ENCODE results near the gene DLGAP1. TPM values are rescaled to one million over a fixed set of nuclear protein-coding genes. Genes with fewer than 3 reads are reported as not detected.

The DLGAP1 gene
- total RNA-seq, 1 donor from 2014 or later, result 13.6 TPM

DNA sequence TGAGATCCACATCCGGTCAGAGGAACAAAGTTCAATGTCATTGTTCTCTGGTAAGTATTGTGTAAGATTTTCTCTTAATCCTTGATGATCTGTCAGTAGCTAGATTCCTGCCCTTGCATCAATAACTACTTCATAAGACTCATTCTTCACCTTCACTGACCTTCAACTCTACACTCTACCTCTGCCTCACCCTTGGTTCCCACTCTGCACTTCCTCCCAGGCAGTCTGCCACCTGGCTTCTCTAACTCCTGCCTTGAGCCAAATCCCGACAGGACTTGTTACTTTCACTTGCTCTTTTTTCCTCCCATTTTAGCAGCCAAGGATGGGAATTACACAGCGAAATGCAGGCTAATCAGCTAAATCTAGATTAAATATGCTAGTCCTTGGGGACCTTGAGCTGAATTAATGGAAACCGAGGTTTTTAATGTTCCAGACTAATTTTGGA lies 190.7 kb downstream of the DLGAP1 start:
- no peak overlapping the region for H3K27ac Mint-ChIP-seq (ENCODE audit: unreplicated experiment)
- DNase-seq, result no peak
- H3K4me3 Mint-ChIP-seq (ENCODE audit: unreplicated experiment), result no peak overlapping the region
- H3K27me3 Mint-ChIP-seq (ENCODE audit: unreplicated experiment), result no peaks in the 10 kb centered on the region
- no peaks in the 10 kb centered on the region for H3K36me3 Mint-ChIP-seq (ENCODE audit: unreplicated experiment)
- TF ChIP-seq, protein P1, sequence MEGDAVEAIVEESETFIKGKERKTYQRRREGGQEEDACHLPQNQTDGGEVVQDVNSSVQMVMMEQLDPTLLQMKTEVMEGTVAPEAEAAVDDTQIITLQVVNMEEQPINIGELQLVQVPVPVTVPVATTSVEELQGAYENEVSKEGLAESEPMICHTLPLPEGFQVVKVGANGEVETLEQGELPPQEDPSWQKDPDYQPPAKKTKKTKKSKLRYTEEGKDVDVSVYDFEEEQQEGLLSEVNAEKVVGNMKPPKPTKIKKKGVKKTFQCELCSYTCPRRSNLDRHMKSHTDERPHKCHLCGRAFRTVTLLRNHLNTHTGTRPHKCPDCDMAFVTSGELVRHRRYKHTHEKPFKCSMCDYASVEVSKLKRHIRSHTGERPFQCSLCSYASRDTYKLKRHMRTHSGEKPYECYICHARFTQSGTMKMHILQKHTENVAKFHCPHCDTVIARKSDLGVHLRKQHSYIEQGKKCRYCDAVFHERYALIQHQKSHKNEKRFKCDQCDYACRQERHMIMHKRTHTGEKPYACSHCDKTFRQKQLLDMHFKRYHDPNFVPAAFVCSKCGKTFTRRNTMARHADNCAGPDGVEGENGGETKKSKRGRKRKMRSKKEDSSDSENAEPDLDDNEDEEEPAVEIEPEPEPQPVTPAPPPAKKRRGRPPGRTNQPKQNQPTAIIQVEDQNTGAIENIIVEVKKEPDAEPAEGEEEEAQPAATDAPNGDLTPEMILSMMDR (IDR thresholded peaks at IDR 0.05; ENCODE audit: partially characterized antibody, unreplicated experiment), result no peak
- peaks cover 2% of the 10 kb centered on the region for H3K4me1 Mint-ChIP-seq (ENCODE audit: low read depth, unreplicated experiment)
- H3K9me3 Mint-ChIP-seq (ENCODE audit: unreplicated experiment), result no peaks in the 10 kb centered on the region

DNA sequence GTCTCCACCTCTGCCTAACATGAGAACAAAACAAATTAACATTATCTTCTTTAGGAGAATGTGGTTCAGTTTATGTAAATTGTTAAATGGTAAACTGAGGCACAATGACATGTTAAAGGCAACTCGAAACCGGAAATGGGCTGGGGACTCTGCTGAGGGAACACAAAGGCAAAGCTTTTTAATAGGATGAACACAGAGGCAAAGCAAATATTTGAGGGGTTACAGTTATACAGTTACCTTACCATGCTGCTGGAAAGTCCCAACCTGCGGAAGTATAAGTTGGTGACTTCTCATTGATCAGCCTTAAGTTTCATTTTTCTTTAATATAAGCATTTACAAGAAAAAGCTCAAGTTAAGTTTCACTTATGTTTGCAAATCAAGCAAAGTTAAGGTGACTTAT lies 195.0 kb downstream of the DLGAP1 start:
- Mint-ChIP-seq H3K27me3 (ENCODE audit: unreplicated experiment) (no peaks in the 10 kb centered on the region), H3K9me3 (ENCODE audit: unreplicated experiment) (no peaks in the 10 kb centered on the region), H3K27ac (ENCODE audit: unreplicated experiment) (no peak overlapping the region), H3K36me3 (ENCODE audit: unreplicated experiment) (no peaks in the 10 kb centered on the region), H3K4me1 (ENCODE audit: low read depth, unreplicated experiment) (peaks cover 2% of the 10 kb centered on the region), H3K4me3 (ENCODE audit: unreplicated experiment) (no peak overlapping the region)
- TF ChIP-seq, protein P1 (IDR thresholded peaks at IDR 0.05; ENCODE audit: partially characterized antibody, unreplicated experiment), result no peak
- no peak for DNase-seq

DNA sequence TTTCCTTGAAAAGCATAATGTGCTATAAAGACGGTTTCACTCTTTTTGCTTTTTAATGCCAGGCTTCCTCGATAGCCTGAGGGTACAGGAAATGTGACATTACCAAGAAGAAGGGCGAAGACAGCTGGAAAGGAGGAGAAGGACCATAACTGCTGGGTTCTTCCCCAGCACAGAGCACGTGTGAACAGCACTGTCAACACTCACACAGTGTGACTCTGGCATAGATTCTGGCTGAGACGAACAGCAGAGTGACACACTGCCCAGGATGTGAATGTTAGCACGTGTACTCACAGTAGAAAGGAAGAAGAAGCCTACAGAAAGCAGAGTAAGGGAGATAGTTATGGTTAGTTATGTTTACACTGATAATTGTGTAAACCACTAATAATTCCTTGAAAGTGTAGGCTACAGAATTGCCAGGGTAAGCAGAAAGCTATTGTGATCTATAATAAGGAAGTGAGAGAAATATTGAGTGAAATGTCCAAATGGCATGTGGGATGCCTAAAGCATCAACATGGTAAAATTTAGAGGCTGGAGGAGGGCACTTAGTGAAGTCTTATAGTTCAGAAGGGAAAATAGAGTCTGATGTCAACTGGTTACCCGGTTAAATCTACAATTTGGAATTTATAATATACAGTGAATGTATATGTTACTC lies 198.2 kb downstream of the DLGAP1 start:
- no peaks in the 10 kb centered on the region for H3K4me1 Mint-ChIP-seq (ENCODE audit: low read depth, unreplicated experiment)
- H3K27me3 Mint-ChIP-seq (ENCODE audit: unreplicated experiment), result no peaks in the 10 kb centered on the region
- no peak overlapping the region for H3K27ac Mint-ChIP-seq (ENCODE audit: unreplicated experiment)
- no peaks in the 10 kb centered on the region for H3K9me3 Mint-ChIP-seq (ENCODE audit: unreplicated experiment)
- no peak for DNase-seq
- H3K4me3 Mint-ChIP-seq (ENCODE audit: unreplicated experiment), result no peak overlapping the region
- TF ChIP-seq, protein P1 (IDR thresholded peaks at IDR 0.05; ENCODE audit: partially characterized antibody, unreplicated experiment), result no peak
- H3K36me3 Mint-ChIP-seq (ENCODE audit: unreplicated experiment), result no peaks in the 10 kb centered on the region

DNA sequence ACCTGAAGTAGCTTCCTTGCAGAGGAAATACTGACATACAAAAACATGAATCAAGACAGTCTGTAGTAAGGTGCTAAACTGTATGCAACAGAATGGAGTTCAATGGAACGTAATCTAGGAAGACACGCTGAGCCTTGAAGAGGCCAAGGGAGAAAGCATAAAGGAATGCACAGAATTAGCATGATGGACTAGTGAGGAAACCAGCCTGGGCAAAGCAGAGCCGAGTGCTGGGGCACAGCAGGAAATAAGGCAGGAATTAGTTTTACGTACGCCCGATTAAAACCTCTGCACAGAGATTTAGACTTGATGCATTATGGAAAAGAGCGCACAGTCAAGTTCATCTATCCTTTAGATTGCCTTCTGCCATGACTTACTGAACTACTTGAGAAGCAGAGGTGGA lies 200.3 kb downstream of the DLGAP1 start:
- Mint-ChIP-seq H3K9me3 (ENCODE audit: unreplicated experiment) (no peaks in the 10 kb centered on the region), H3K4me3 (ENCODE audit: unreplicated experiment) (no peak overlapping the region), H3K27ac (ENCODE audit: unreplicated experiment) (no peak overlapping the region), H3K36me3 (ENCODE audit: unreplicated experiment) (no peaks in the 10 kb centered on the region), H3K4me1 (ENCODE audit: low read depth, unreplicated experiment) (no peaks in the 10 kb centered on the region), H3K27me3 (ENCODE audit: unreplicated experiment) (no peaks in the 10 kb centered on the region)
- TF ChIP-seq, protein P1 (IDR thresholded peaks at IDR 0.05; ENCODE audit: partially characterized antibody, unreplicated experiment), result no peak
- no peak for DNase-seq

DNA sequence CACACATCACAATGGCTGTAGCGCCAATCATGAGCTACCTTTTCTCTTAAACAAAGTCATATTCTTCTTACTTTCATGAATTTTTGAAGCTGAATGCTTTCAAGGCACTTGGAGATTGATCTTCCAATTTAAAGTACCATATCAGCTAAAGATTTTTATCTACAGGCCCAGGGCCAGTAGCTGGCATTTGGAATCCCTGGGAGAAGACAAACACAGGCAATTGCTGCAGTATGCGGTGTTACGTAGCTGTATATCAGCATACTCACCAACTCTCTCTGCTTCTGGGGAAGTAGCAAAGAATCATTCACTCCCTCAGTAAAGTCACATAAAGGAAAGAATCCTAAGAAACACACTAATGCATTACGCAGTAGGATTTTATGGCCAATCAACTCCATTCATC lies 202.3 kb downstream of the DLGAP1 start:
- TF ChIP-seq, protein P1 (IDR thresholded peaks at IDR 0.05; ENCODE audit: partially characterized antibody, unreplicated experiment), result no peak
- DNase-seq, result no peak
- no peaks in the 10 kb centered on the region for H3K4me1 Mint-ChIP-seq (ENCODE audit: low read depth, unreplicated experiment)
- no peaks in the 10 kb centered on the region for H3K27me3 Mint-ChIP-seq (ENCODE audit: unreplicated experiment)
- no peak overlapping the region for H3K4me3 Mint-ChIP-seq (ENCODE audit: unreplicated experiment)
- no peaks in the 10 kb centered on the region for H3K9me3 Mint-ChIP-seq (ENCODE audit: unreplicated experiment)
- no peak overlapping the region for H3K27ac Mint-ChIP-seq (ENCODE audit: unreplicated experiment)
- no peaks in the 10 kb centered on the region for H3K36me3 Mint-ChIP-seq (ENCODE audit: unreplicated experiment)
